GM21528 (cell line): ENCODE data around the gene ZMIZ2.
"Not testable (repeated sequence)": the region's sequence is repeated elsewhere in the genome, so short reads cannot be mapped to it uniquely, and the experiment has no call there.

Experiments used
- ATAC-seq: cut with Tn5 transposase; IDR thresholded peaks from one replicate; pipeline ENCODE4 v1.9.1; 2021; ENCODE audit warnings: mild to moderate bottlenecking, moderate library complexity; ENCODE audit not compliant: unreplicated experiment, low FRiP score

Gene ZMIZ2

GRCh38 chr7:44748045-44748947 lies at the start of gene ZMIZ2:
Gene ZMIZ2 (plus strand): TSS chr7:44748847. CDS start chr7:44756250, 7,403 bp downstream.
- ATAC-seq: peak; percentile 69

GRCh38 chr7:44699598-44699997 lies 49.0 kb upstream of the ZMIZ2 start:
- not testable (repeated sequence) for ATAC-seq

- ATAC-seq: no peak
Measured at GRCh38 chr7:44700322-44700721, 48.3 kb upstream of the ZMIZ2 start.

GRCh38 chr7:44703391-44703790 lies 45.3 kb upstream of the ZMIZ2 start:
- ATAC-seq: not testable (repeated sequence)

GRCh38 chr7:44703921-44704320 lies 44.7 kb upstream of the ZMIZ2 start:
- no peak for ATAC-seq

GRCh38 chr7:44705434-44705833 lies 43.2 kb upstream of the ZMIZ2 start:
- no peak for ATAC-seq

DNA sequence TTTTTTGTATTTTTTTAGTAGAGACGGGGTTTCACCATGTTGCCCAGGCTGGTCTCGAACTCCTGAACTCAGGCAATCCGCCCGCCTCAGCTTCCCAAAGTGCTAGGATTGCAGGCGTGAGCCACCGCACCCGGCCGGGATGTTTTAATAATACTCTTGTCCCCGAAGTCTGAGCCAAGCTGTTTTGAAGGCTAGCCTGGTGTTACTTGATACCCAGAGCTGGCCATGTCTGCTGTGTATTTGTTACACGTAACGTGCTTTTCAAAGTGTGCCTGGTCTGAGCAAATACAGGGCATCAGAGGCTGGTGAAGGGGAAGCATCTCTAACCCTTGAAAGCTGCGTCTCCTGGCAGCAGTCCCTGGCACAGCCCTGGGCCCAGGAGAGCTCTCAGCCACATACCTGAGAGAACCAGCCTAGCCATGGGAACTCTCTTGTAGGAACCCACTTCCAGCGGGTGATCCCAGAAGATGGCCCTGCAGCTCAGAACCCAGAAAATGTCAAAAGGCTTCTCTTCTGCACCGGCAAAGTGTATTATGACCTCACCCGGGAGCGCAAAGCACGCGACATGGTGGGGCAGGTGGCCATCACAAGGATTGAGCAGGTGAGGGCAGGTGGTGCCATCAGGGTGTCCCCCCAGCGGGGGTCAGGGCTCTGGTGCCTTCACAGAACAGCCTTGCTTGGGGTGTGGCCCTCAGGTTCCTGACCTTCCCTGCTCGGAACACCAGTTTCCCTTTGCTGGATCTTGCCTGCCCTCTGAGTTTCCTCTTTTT lies 41.7 kb upstream of the ZMIZ2 start:
- no peak for ATAC-seq

GRCh38 chr7:44707558-44708230 lies 41.0 kb upstream of the ZMIZ2 start:
- ATAC-seq: no peak

- no peak for ATAC-seq
Measured at GRCh38 chr7:44709011-44709915, 39.4 kb upstream of the ZMIZ2 start.

GRCh38 chr7:44709945-44710596 lies 38.6 kb upstream of the ZMIZ2 start:
- ATAC-seq: no peak

GRCh38 chr7:44711528-44711927 lies 37.1 kb upstream of the ZMIZ2 start:
- no peak for ATAC-seq

DNA sequence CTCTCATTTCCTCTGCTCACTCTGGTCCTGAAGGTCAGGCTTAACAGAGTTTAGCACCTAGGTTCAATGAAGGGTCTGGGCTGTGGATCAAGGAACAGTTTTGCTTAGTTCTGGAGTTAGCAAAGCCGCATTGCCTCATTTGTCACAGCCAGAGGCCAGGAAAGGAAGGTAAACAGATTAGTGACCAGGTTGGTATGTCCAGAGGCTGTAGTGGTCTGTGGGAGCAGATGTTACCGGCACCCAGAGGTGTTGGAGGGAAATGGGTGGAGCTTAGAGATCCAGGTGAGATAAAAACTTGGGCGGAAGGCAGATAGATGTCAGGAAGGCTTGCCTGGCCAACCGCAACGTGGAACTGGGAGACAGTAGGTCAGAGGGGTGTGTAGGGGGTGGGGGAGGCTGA lies 36.6 kb upstream of the ZMIZ2 start:
- ATAC-seq: no peak

- ATAC-seq: no peak
Measured at GRCh38 chr7:44713141-44713540, 35.5 kb upstream of the ZMIZ2 start.

GRCh38 chr7:44713680-44714335 lies 34.8 kb upstream of the ZMIZ2 start:
- ATAC-seq: no peak

DNA sequence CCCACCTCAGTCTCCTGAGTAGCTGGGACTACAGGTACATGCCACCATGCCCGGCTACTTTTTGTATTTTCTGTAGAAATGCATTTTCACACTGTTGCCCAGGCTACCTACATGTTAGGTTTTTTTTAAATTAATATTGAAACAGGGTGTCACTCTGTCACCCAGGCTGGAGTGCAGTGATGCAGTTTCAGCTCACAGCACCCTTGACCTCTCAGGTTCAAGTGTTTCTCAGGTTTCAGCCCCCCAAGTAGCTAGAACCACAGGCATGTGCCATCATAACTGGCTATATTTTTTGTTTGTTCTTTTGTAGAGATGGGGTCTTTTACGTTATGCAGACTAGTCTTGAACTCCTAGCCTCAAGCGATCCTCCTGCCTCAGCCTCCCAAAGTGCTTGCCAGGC lies 32.4 kb upstream of the ZMIZ2 start:
- no peak for ATAC-seq

DNA sequence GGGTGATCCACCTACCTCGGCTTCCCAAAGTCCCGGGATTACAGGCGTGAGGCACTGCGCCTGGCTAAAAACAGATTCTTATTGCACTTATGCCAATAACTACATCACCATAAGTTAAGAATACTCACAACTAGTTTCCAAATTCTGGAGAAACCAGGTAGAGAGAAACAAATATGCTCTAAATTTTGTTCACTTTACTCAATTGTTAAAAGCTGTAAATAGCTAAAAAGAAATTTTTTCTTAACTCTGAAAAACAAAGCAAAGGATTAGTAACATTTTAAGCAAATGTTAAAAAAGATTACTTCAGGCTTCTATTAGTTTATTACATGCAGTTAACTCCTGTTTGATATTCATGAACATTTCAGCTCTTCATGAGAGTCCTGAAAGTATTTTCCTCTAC lies 28.3 kb upstream of the ZMIZ2 start:
- ATAC-seq: no peak

DNA sequence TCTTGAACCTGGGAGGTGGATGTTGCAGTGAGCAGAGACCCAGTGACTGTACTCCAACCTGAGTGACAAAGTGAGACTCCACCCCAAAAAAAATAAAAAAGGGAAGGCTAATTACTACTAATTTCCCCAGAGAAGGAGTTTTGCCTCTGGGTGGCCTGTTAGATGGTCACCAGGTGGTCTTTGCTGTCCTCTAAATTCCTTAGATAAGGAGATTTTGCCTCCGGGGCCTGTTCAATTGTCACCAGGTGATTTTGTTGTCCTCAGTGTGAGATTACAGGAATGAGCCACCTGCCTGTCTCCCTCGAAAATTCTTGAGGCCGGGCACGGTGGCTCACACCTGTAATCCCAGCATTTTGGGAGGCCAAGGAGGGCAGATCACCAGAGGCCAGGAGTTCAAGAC lies 24.4 kb upstream of the ZMIZ2 start:
- no peak for ATAC-seq

GRCh38 chr7:44726250-44726649 lies 22.4 kb upstream of the ZMIZ2 start:
- ATAC-seq: not testable (repeated sequence)
